Body of pancreas (tissue), 4 donors: ENCODE data around the gene COL5A1. TPM values are rescaled to one million over a fixed set of nuclear protein-coding genes. Genes with fewer than 3 reads are reported as not detected.

ENCODE experiments used
- ATAC-seq: fragments of 150-250 bp; one replicate; pipeline ENCODE4 v1.9.1; 2016
- DNase-seq, 4 donors: peaks; one replicate each; pipeline ENCODE4 v3.0.0-alpha.2; 2019
- H3K27ac ChIP-seq, 4 donors: fragments of 200-600 bp; sonication (generic); 1 replicate in 3 of 4; 2 replicates in 1 of 4; pipeline versions ENCODE4 v1.5.1 to v1.6.1; 2016 to 2019; ENCODE audit warnings: mild to moderate bottlenecking in 1 of 4, mixed read lengths in 1 of 4, moderate library complexity in 1 of 4
- H3K27me3 ChIP-seq, 2 donors: fragments of 200-600 bp; sonication (generic); one replicate each; pipeline ENCODE4 v1.6.0; 2016; ENCODE audit warnings: mild to moderate bottlenecking in 1 of 2
- H3K36me3 ChIP-seq, 2 donors: fragments of 200-600 bp; sonication (generic); replicated peaks in 1 of 2; 2 replicates each; pipeline ENCODE4 v1.5.1; 2016; ENCODE audit warnings: low read depth in 2 of 2; ENCODE audit not compliant: insufficient read depth in 1 of 2
- H3K4me1 ChIP-seq: fragments of 200-600 bp; sonication (generic); one replicate; pipeline ENCODE4 v1.6.0; 2016
- H3K4me3 ChIP-seq, 2 donors: fragments of 200-600 bp; sonication (generic); 1 replicate in 1 of 2; 2 replicates in 1 of 2; pipeline ENCODE4 v1.5.1; 2016 to 2019
- H3K9me3 ChIP-seq, 3 donors: fragments of 200-600 bp; sonication (generic); 1 replicate in 2 of 3; 2 replicates in 1 of 3; pipeline ENCODE4 v1.5.1; 2016
- CTCF ChIP-seq, 7 experiments: fragments of 450-650 bp in 4 of 7; fragments of 200-600 bp in 3 of 7; sonication (generic) in 3 of 7; IDR thresholded peaks; one replicate each; pipeline ENCODE4 v1.5.1; 2016 to 2019; ENCODE audit warnings: antibody characterized with exemption in 7 of 7
- POLR2A ChIP-seq, 3 donors: fragments of 450-650 bp; IDR thresholded peaks; one replicate each; pipeline ENCODE4 v1.6.1; 2016; ENCODE audit warnings: antibody characterized with exemption in 3 of 3, mild to moderate bottlenecking in 2 of 3
- WGBS, 2 donors: methylation state at CpG; one replicate each; pipeline ENCODE4 v1.1.5; 2017; 5-methylcytosine and 5-hydroxymethylcytosine counted together
- intact Hi-C: fragments of 100-400 bp; cut with DNase I; formaldehyde crosslinking; loops from one replicate; pipeline ENCODE4 v1.15.1; 2023
- total RNA-seq, 2 donors: library from RNA; depleted of rRNA; stranded (reverse); fragments of >200 nt; gene quantifications; one replicate each; pipeline ENCODE4 v1.1.0, GENCODE V29; 2016

Gene COL5A1
- total RNA-seq, 2 donors from 2014 or later, result 7.0 to 14.5 TPM

DNA sequence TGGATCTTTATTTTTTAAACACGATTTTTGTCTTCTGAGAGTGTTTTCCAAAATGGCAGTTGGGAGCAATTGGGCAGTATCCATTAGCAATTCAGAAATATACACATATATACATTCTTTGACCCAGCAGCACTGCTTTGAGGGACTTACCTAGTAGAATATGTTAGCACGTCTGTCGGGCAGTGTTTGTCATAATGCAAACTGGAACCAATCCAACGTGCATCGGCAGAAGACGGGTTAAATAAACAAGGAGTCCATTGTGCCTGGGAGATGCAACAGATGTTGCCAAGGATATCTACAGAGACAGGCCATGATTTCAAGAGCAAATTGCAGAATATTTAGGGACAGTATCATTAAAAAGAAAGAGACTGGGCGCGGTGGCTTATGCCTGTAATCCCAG is 107.0 kb downstream of the COL5A1 start:
- intact Hi-C loops, result no loop called here
- Histone ChIP-seq H3K9me3 (no peaks in the 10 kb centered on the region), H3K27me3 (no peaks in the 10 kb centered on the region), H3K27ac (no peak overlapping the region), H3K4me3 (no peak overlapping the region), H3K36me3 (no peaks in the 10 kb centered on the region), H3K4me1 (peaks cover 6% of the 10 kb centered on the region)
- no peak for TF ChIP-seq POLR2A (IDR thresholded peaks at IDR 0.05)
- TF ChIP-seq CTCF (IDR thresholded peaks at IDR 0.05), result no peak
- WGBS, 2 donors, result 18 to 21% methylated on average over 8 of the region's 8 CpGs
- peak in 2 of 4 donors; percentile 48 to 51 for DNase-seq
- ATAC-seq, result no peak

DNA sequence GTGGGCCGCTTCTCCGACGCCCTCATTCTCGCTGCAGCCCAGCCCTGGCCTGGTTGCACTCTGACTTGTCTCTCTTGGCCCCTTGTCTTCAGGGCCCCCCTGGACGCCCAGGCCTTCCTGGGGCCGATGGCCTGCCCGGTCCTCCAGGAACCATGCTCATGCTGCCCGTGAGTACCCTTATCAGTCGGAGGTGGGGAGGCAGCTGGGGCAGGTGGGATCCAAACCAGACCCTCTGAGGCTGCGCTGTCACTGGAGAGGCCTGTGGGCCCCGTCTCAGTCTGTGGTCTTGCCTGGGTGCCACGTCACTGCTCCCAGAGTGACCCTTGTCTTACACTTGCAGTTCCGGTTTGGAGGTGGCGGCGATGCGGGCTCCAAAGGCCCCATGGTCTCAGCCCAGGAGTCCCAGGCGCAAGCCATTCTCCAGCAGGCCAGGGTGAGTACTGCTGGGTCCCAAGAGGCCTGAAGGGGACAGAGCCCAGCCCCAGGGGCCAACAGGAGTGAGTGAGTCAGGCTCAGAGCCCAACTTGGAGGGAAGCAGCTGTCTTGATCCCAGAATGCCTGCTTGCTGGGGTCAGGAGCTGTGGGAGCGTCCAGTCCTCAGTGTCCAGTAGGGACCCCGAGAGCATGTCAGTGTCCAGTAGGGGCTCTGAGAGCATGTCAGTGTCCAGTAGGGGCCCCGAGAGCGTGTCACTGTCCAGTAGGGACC is 109.0 kb downstream of the COL5A1 start:
- TF ChIP-seq POLR2A (IDR thresholded peaks at IDR 0.05) (no peak), CTCF (IDR thresholded peaks at IDR 0.05) (no peak)
- no peak for ATAC-seq
- no peaks in the 10 kb centered on the region for H3K27me3 ChIP-seq
- no peak overlapping the region for H3K27ac ChIP-seq
- DNase-seq, result no peak
- H3K36me3 ChIP-seq, result no peaks in the 10 kb centered on the region
- WGBS, 2 donors, result 92 to 93% methylated on average over 9 to 20 of the region's 21 CpGs
- H3K9me3 ChIP-seq, result no peaks in the 10 kb centered on the region
- intact Hi-C loops, result no loop called here
- H3K4me3 ChIP-seq, result no peak overlapping the region
- peaks cover 6% of the 10 kb centered on the region for H3K4me1 ChIP-seq

GRCh38 chr9:134751622-134752021 is 110.0 kb downstream of the COL5A1 start:
- intact Hi-C loops, result no loop called here
- 67 to 70% methylated on average over 5 of the region's 5 CpGs for WGBS, 2 donors
- Histone ChIP-seq H3K4me3 (no peak overlapping the region), H3K27ac (no peak overlapping the region), H3K4me1 (peaks cover 6% of the 10 kb centered on the region), H3K27me3 (no peaks in the 10 kb centered on the region), H3K36me3 (no peaks in the 10 kb centered on the region), H3K9me3 (no peaks in the 10 kb centered on the region)
- TF ChIP-seq POLR2A (IDR thresholded peaks at IDR 0.05) (no peak), CTCF (IDR thresholded peaks at IDR 0.05) (no peak)
- no peak for DNase-seq
- no peak for ATAC-seq

GRCh38 chr9:134752471-134753168 is 111.0 kb downstream of the COL5A1 start:
- peaks cover 6% of the 10 kb centered on the region for H3K4me1 ChIP-seq
- 80 to 84% methylated on average over 7 to 16 of the region's 16 CpGs for WGBS, 2 donors
- H3K27ac ChIP-seq, result no peak overlapping the region
- no peaks in the 10 kb centered on the region for H3K27me3 ChIP-seq
- TF ChIP-seq POLR2A (IDR thresholded peaks at IDR 0.05), result no peak
- TF ChIP-seq CTCF (IDR thresholded peaks at IDR 0.05), result no peak
- intact Hi-C loops, result no loop called here
- DNase-seq, result no peak
- H3K9me3 ChIP-seq, result no peaks in the 10 kb centered on the region
- H3K36me3 ChIP-seq, result no peaks in the 10 kb centered on the region
- no peak overlapping the region for H3K4me3 ChIP-seq
- ATAC-seq, result no peak
